Esophagus squamous epithelium (tissue), 5 donors: ENCODE results near the gene LMF1. TPM values are rescaled to one million over a fixed set of nuclear protein-coding genes. Genes with fewer than 3 reads are reported as not detected.

Experiments
- DNase-seq: peaks from one replicate; lab custom pipeline; 2025; lab: John Stamatoyannopoulos, UW
- H3K27ac ChIP-seq, 4 donors: fragments of 200-600 bp; sonication (generic); one replicate each; pipeline ENCODE4 v1.5.1; 2016 to 2019; ENCODE audit warnings: mild to moderate bottlenecking in 1 of 4
- H3K27me3 ChIP-seq, 4 donors: fragments of 200-600 bp; sonication (generic); 1 replicate in 3 of 4; 2 replicates in 1 of 4; pipeline versions ENCODE4 v1.5.1 to v1.6.0; 2017 to 2021; ENCODE audit warnings: antibody characterized with exemption in 1 of 4
- H3K36me3 ChIP-seq, 3 donors: fragments of 200-600 bp; sonication (generic); one replicate each; pipeline ENCODE4 v1.5.1; 2016 to 2019
- H3K4me1 ChIP-seq, 3 donors: fragments of 200-600 bp; sonication (generic); one replicate each; pipeline ENCODE4 v1.5.1; 2017 to 2019
- H3K4me3 ChIP-seq, 4 donors: fragments of 200-600 bp; sonication (generic); 1 replicate in 3 of 4; 2 replicates in 1 of 4; pipeline ENCODE4 v1.5.1; 2016 to 2019; ENCODE audit warnings: mild to moderate bottlenecking in 2 of 4, moderate library complexity in 1 of 4
- H3K9me3 ChIP-seq, 3 donors: fragments of 200-600 bp; sonication (generic); one replicate each; pipeline ENCODE4 v1.5.1; 2016 to 2019
- CTCF ChIP-seq, 6 experiments: fragments of 450-650 bp in 4 of 6; fragments of 200-600 bp in 2 of 6; sonication (generic) in 2 of 6; IDR thresholded peaks; one replicate each; pipeline ENCODE4 v1.5.1; 2016 to 2019; ENCODE audit warnings: antibody characterized with exemption in 6 of 6, mild to moderate bottlenecking in 4 of 6, moderate library complexity in 4 of 6
- POLR2A ChIP-seq, 4 donors: fragments of 450-650 bp; IDR thresholded peaks; one replicate each; pipeline ENCODE4 v1.6.1; 2017; ENCODE audit warnings: antibody characterized with exemption in 4 of 4, mild to moderate bottlenecking in 4 of 4, moderate library complexity in 3 of 4
- WGBS, 2 donors: methylation state at CpG; one replicate each; pipeline ENCODE4 v1.1.5; 2018; 5-methylcytosine and 5-hydroxymethylcytosine counted together
- intact Hi-C: fragments of 100-400 bp; cut with DNase I; formaldehyde crosslinking; loops from one replicate; pipeline ENCODE4 v1.15.0; 2022
- total RNA-seq, 4 donors: library from RNA; depleted of rRNA; stranded (reverse); fragments of >200 nt; gene quantifications; one replicate each; pipeline ENCODE4 v1.1.0, GENCODE V29; 2016
- donor health status: DM: yes; HTN: yes; CAD: no.

Gene LMF1
- total RNA-seq, 4 donors from 2014 or later, result 13.3 to 34.4 (median 23.8) TPM

DNA sequence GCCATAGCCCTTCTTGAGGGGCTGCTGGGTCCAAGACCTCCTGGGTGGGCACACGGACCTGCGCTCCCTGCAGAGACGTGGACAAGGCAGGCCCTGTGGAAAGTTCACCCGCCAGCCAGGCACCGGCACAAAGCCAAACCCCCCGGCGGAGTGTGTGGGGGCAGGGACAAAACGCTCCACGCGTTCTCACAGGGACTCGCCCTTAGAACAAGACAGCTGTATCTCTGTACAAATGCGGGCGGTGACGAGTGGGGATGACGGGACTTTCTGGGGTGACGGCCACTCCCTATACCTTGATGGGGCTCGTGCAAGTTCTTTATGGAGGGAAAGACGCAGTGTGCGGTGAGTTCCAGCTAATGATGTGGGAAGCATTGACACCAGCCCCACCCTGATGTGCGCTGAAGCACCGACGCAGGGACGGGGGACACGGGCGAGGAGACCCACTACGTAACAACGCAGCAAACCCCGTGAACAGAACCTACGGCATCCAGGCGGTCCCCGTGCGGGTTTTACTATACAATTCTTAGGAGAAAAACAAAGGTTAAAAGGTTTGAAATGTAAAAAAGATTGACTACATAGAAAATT lies 49.4 kb downstream of the LMF1 start:
- Histone ChIP-seq H3K27ac (peak overlapping the region in 2 of 4 donors; percentile 68 to 84), H3K27me3 (no peaks in the 10 kb centered on the region), H3K4me1 (peaks cover 0 to 10% (median 4%) of the 10 kb centered on the region in 3 donors), H3K4me3 (no peak overlapping the region), H3K9me3 (no peaks in the 10 kb centered on the region), H3K36me3 (peaks cover 0 to 57% (median 0%) of the 10 kb centered on the region in 3 donors)
- intact Hi-C loops, result no loop called here
- no peak for DNase-seq
- TF ChIP-seq POLR2A (IDR thresholded peaks at IDR 0.05), result no peak
- TF ChIP-seq CTCF (IDR thresholded peaks at IDR 0.05), result no peak
- WGBS, 2 donors, result 92 to 96% methylated on average over 21 to 25 of the region's 32 CpGs

DNA sequence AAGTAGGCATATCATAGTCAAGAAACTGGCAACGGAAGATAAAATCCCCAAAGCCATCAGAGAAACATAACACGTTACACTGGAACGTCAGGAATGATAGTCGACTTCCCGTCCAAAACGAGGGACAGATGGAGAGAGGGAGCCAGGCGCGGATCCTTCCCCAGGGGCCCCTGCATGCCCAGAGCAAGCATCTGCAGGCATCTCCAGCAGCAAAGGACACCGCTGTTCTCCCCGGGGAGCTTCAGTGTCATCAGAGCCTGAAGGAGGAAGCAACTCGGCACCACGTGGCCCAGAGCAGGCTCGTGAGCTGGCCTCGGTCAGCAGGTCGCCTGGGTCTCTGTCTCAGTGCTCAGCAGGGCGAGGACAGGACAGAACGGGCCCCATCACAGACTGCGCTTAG lies 50.1 kb downstream of the LMF1 start:
- H3K36me3 ChIP-seq, result peaks cover 0 to 50% (median 0%) of the 10 kb centered on the region in 3 donors
- intact Hi-C loops, result no loop called here
- H3K9me3 ChIP-seq, result no peaks in the 10 kb centered on the region
- H3K4me3 ChIP-seq, result no peak overlapping the region
- no peak for DNase-seq
- H3K27ac ChIP-seq, result peak overlapping the region in 3 of 4 donors; percentile 45 to 84 (median 68)
- no peaks in the 10 kb centered on the region for H3K27me3 ChIP-seq
- peaks cover 0 to 10% (median 4%) of the 10 kb centered on the region in 3 donors for H3K4me1 ChIP-seq
- WGBS, 2 donors, result 58 to 70% methylated on average over 10 to 18 of the region's 18 CpGs
- no peak for TF ChIP-seq CTCF (IDR thresholded peaks at IDR 0.05)
- TF ChIP-seq POLR2A (IDR thresholded peaks at IDR 0.05), result no peak

GRCh38 chr16:920051-920681 lies 50.6 kb downstream of the LMF1 start:
- Histone ChIP-seq H3K27me3 (no peaks in the 10 kb centered on the region), H3K4me1 (peaks cover 0 to 10% (median 4%) of the 10 kb centered on the region in 3 donors), H3K9me3 (no peaks in the 10 kb centered on the region), H3K4me3 (no peak overlapping the region), H3K27ac (peak overlapping the region; percentile 10 to 84 (median 56)), H3K36me3 (peaks cover 0 to 49% (median 0%) of the 10 kb centered on the region in 3 donors)
- DNase-seq, result no peak
- intact Hi-C loops, result no loop called here
- WGBS, 2 donors, result 62 to 71% methylated on average over 6 to 11 of the region's 23 CpGs
- TF ChIP-seq POLR2A (IDR thresholded peaks at IDR 0.05), result no peak

DNA sequence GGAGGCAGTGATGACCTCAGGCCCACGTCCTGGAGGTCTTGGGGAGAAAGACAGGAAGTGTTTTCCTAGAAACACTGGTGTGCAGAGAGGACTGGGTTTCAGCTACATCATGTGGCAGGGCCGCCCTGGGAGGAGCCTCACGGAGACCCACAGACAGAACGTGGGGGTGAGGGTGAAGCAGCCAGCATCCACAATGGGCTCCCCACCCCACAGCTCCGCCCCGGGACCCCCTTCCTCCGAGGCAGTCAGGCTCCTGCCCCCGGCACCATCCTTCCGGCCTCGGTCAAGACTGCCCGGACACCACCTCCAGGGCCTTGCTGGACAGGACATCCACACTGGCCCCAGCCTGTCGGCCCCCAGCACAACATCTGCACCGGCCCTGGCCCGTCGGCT lies 51.1 kb downstream of the LMF1 start:
- Histone ChIP-seq H3K4me1 (peaks cover 0 to 10% (median 4%) of the 10 kb centered on the region in 3 donors), H3K27me3 (no peaks in the 10 kb centered on the region), H3K4me3 (no peak overlapping the region), H3K27ac (peak overlapping the region; percentile 10 to 84 (median 56)), H3K36me3 (peaks cover 0 to 46% (median 0%) of the 10 kb centered on the region in 3 donors), H3K9me3 (no peaks in the 10 kb centered on the region)
- intact Hi-C loops, result no loop called here
- no peak for DNase-seq
- no peak for TF ChIP-seq CTCF (IDR thresholded peaks at IDR 0.05)
- TF ChIP-seq POLR2A (IDR thresholded peaks at IDR 0.05), result no peak
- WGBS, 2 donors, result 80% methylated on average over 1 of the region's 15 CpGs; no CpG with 5 or more reads in 1 of the 2 donors

- Histone ChIP-seq H3K36me3 (peaks cover 0 to 46% (median 0%) of the 10 kb centered on the region in 3 donors), H3K27me3 (no peaks in the 10 kb centered on the region), H3K9me3 (no peaks in the 10 kb centered on the region), H3K4me3 (no peak overlapping the region), H3K4me1 (peaks cover 0 to 10% (median 4%) of the 10 kb centered on the region in 3 donors), H3K27ac (peak overlapping the region in 1 of 4 donors; percentile 84)
- TF ChIP-seq POLR2A (IDR thresholded peaks at IDR 0.05) (no peak), CTCF (IDR thresholded peaks at IDR 0.05) (no peak)
- intact Hi-C loops, result no loop called here
- no peak for DNase-seq
- 93 to 96% methylated on average over 16 of the region's 47 CpGs for WGBS, 2 donors
These were observed 51.8 kb downstream of the LMF1 start for GRCh38 chr16:918741-919657.
